ENCODE data around the gene EXOC3.
"Not testable (repeated sequence)": the region's sequence is repeated elsewhere in the genome, so short reads cannot be mapped to it uniquely, and the experiment has no call there.

EXOC3 gene

DNA sequence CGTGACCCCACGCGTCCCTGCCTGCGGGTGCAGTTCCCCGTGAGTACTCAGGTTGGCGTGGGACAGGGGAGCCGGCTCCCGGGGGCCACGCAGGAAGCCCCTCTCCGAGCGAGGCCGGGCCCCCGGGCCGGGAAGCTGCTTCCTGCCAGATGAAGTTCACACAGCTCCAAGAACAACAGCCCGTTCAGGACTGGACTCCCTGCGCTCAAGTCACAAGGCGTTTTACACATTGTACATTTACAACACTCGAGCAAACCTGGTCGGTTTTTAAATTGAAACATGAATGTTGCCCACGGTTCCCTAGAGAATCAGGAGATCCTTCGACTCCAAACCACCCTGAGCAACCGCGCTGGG lies 58.8 kb downstream of the EXOC3 start:
- Histone ChIP-seq H3K4me1 (ENCODE audit: control insufficient read depth, insufficient read depth, low read length) (no peaks in the 10 kb centered on the region), H3K27me3 (ENCODE audit: control insufficient read depth, insufficient read depth, low read length, poor library complexity, severe bottlenecking) (peaks cover 21% of the 10 kb centered on the region), H3K36me3 (ENCODE audit: control insufficient read depth, insufficient read depth, low read length) (no peaks in the 10 kb centered on the region), H3K9me3 (ENCODE audit: control insufficient read depth, low read length) (no peaks in the 10 kb centered on the region), H3K27ac (ENCODE audit: insufficient read depth, low read depth, low read length, poor library complexity, severe bottlenecking) (no peak overlapping the region), H3K4me3 (ENCODE audit: insufficient read depth, low read depth, low read length) (no peak overlapping the region)
- 94 to 95% methylated on average over 23 of the region's 23 CpGs for WGBS, 2 experiments

GRCh38 chr5:502325-503079 lies 59.5 kb downstream of the EXOC3 start:
- 89% methylated on average over 36 of the region's 36 CpGs for WGBS, 2 experiments
- H3K9me3 ChIP-seq (ENCODE audit: control insufficient read depth, low read length): no peaks in the 10 kb centered on the region
- no peaks in the 10 kb centered on the region for H3K4me1 ChIP-seq (ENCODE audit: control insufficient read depth, insufficient read depth, low read length)
- peaks cover 14% of the 10 kb centered on the region for H3K27me3 ChIP-seq (ENCODE audit: control insufficient read depth, insufficient read depth, low read length, poor library complexity, severe bottlenecking)
- no peaks in the 10 kb centered on the region for H3K36me3 ChIP-seq (ENCODE audit: control insufficient read depth, insufficient read depth, low read length)
- no peak overlapping the region for H3K27ac ChIP-seq (ENCODE audit: insufficient read depth, low read depth, low read length, poor library complexity, severe bottlenecking)
- no peak overlapping the region for H3K4me3 ChIP-seq (ENCODE audit: insufficient read depth, low read depth, low read length)

DNA sequence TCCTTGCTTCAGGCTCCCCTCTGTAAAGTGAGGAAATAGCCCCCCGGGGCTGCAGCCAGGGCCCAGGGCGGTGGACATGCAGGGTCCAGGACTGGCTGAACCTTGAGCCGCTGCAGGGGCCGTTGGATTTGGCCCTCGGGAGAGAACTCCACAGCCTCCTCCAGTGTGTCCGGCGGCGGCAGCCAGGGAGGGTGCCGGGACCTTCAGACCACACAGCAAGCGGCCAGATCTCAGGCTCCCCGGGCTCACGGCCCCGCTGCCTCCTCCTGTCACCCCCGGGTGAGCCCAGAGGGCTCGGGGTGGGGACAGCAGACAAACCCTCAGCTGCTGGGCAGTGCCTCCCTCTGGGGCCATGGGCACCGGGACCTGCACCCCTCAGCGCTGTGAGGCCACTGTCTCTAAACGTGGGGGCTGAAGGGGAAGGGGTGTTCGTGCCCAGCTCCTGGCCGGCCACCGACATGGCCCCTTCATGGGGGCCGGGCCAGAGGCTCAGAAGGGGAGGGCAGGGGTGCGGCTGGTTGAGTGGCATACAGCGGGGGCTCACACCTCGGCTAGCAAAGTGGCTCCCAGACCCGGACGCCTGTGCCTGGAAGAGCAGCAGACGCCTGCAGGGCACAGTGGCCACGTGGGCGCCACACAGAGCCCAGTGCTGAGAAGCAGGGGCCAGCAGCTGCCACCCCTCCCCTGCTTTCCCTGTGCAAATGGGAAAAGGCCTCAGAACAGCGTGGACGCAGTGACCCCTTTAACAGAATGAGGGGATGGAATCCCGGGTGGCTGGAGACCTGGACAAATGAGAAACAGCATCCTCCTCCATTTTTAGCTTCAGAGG lies 61.6 kb downstream of the EXOC3 start:
- WGBS, 2 experiments: 82 to 84% methylated on average over 33 of the region's 33 CpGs
- peaks cover 3% of the 10 kb centered on the region for H3K27me3 ChIP-seq (ENCODE audit: control insufficient read depth, insufficient read depth, low read length, poor library complexity, severe bottlenecking)

GRCh38 chr5:505951-506525 lies 63.1 kb downstream of the EXOC3 start:
- 78 to 80% methylated on average over 30 of the region's 30 CpGs for WGBS, 2 experiments
- Histone ChIP-seq H3K9me3 (ENCODE audit: control insufficient read depth, low read length) (no peaks in the 10 kb centered on the region), H3K36me3 (ENCODE audit: control insufficient read depth, insufficient read depth, low read length) (no peaks in the 10 kb centered on the region), H3K27me3 (ENCODE audit: control insufficient read depth, insufficient read depth, low read length, poor library complexity, severe bottlenecking) (peaks cover 3% of the 10 kb centered on the region), H3K27ac (ENCODE audit: insufficient read depth, low read depth, low read length, poor library complexity, severe bottlenecking) (no peak overlapping the region), H3K4me3 (ENCODE audit: insufficient read depth, low read depth, low read length) (no peak overlapping the region), H3K4me1 (ENCODE audit: control insufficient read depth, insufficient read depth, low read length) (no peaks in the 10 kb centered on the region)

More for the DNA sequence above, 61.6 kb downstream of the EXOC3 start:
- H3K27ac ChIP-seq (ENCODE audit: insufficient read depth, low read depth, low read length, poor library complexity, severe bottlenecking): no peak overlapping the region
- no peak overlapping the region for H3K4me3 ChIP-seq (ENCODE audit: insufficient read depth, low read depth, low read length)
- no peaks in the 10 kb centered on the region for H3K36me3 ChIP-seq (ENCODE audit: control insufficient read depth, insufficient read depth, low read length)
- no peaks in the 10 kb centered on the region for H3K9me3 ChIP-seq (ENCODE audit: control insufficient read depth, low read length)
- H3K4me1 ChIP-seq (ENCODE audit: control insufficient read depth, insufficient read depth, low read length): no peaks in the 10 kb centered on the region

DNA sequence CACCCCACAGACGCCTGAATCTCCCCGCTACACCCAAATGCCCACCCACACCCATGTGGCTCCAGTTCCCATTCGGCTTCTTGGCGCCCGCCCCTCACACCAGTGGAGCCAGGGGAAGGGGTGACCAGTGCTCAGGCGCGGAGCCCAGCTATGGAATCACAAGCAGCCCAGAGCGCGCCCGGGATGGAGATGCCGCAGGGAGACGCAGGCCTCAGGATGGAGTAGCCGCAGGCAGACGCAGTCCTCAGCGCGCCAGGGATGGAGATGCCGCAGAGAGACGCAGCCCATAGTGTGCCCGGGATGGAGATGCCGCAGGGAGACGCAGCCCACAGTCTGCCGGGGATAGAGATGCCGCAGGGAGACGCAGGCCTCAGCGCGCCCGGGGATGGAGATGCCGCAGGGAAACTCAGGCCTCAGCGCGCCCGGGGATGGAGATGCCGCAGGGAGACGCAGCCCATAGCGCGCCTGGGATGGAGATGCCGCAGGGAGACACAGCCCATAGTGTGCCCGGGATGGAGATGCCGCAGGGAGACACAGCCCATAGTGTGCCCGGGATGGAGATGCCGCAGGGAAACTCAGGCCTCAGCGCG lies 65.1 kb downstream of the EXOC3 start:
- H3K36me3 ChIP-seq (ENCODE audit: control insufficient read depth, insufficient read depth, low read length); H3K4me1 ChIP-seq (ENCODE audit: control insufficient read depth, insufficient read depth, low read length); H3K9me3 ChIP-seq (ENCODE audit: control insufficient read depth, low read length); H3K4me3 ChIP-seq (ENCODE audit: insufficient read depth, low read depth, low read length); H3K27me3 ChIP-seq (ENCODE audit: control insufficient read depth, insufficient read depth, low read length, poor library complexity, severe bottlenecking); H3K27ac ChIP-seq (ENCODE audit: insufficient read depth, low read depth, low read length, poor library complexity, severe bottlenecking): not testable (repeated sequence)
- 96 to 97% methylated on average over 42 of the region's 42 CpGs for WGBS, 2 experiments

DNA sequence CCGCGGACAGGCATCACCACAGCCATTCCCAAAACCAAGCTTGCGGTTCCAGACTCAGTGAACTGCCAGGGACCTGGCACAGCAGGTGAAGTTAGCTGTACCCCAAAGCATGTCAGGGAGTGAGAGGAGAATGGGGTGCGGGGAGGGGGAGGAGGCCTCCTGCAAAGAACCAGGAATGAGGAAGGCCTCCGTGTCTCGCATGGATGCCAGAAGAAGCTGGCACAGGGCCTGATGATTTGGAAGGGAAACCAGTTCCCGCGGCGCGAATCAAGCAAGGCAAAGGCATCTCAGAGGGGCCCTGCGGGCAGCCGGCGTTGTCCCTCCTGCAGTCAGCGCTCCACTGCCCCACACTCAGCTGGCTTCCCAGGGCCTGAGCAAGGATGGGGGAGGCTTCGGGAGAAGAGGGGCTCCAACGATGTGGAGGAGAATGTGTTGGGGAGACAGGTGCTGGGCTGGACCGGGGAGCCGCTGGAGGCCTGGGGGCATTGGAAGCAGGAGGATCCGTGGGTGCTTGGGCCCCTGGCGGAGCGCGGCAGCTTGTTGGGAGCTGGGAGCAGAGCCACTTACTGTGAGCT lies 66.7 kb downstream of the EXOC3 start:
- Histone ChIP-seq H3K4me3 (ENCODE audit: insufficient read depth, low read depth, low read length) (no peak overlapping the region), H3K9me3 (ENCODE audit: control insufficient read depth, low read length) (no peaks in the 10 kb centered on the region), H3K27me3 (ENCODE audit: control insufficient read depth, insufficient read depth, low read length, poor library complexity, severe bottlenecking) (no peaks in the 10 kb centered on the region), H3K36me3 (ENCODE audit: control insufficient read depth, insufficient read depth, low read length) (no peaks in the 10 kb centered on the region), H3K27ac (ENCODE audit: insufficient read depth, low read depth, low read length, poor library complexity, severe bottlenecking) (no peak overlapping the region), H3K4me1 (ENCODE audit: control insufficient read depth, insufficient read depth, low read length) (peaks cover 7% of the 10 kb centered on the region)
- WGBS, 2 experiments: 92 to 93% methylated on average over 22 of the region's 22 CpGs

DNA sequence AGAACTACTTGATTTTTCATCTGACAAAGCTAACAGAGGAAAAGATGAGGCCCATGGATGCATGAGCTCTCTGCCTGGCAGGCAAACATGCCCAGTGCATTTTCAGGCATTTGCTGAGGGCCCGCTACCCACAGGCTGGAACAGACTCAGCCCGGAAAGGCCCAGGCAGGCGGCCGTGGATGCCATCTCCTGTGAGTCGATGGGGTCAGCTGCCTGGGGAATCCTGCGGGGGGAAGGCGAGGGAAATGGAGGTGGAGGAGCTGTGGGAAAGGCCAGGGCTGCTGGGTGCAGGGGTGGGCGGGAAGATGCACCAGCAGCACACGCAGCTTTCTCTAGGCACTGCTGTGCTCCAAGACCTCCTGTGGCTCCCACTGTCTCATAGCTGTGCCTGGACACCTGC lies 67.5 kb downstream of the EXOC3 start:
- no peaks in the 10 kb centered on the region for H3K27me3 ChIP-seq (ENCODE audit: control insufficient read depth, insufficient read depth, low read length, poor library complexity, severe bottlenecking)
- H3K4me1 ChIP-seq (ENCODE audit: control insufficient read depth, insufficient read depth, low read length): peaks cover 7% of the 10 kb centered on the region
- WGBS, 2 experiments: 84 to 85% methylated on average over 9 of the region's 9 CpGs

GRCh38 chr5:511476-511875 lies 68.5 kb downstream of the EXOC3 start:
- Histone ChIP-seq H3K27me3 (ENCODE audit: control insufficient read depth, insufficient read depth, low read length, poor library complexity, severe bottlenecking) (peaks cover under 1% of the 10 kb centered on the region), H3K4me1 (ENCODE audit: control insufficient read depth, insufficient read depth, low read length) (peaks cover 7% of the 10 kb centered on the region), H3K4me3 (ENCODE audit: insufficient read depth, low read depth, low read length) (no peak overlapping the region), H3K27ac (ENCODE audit: insufficient read depth, low read depth, low read length, poor library complexity, severe bottlenecking) (no peak overlapping the region), H3K36me3 (ENCODE audit: control insufficient read depth, insufficient read depth, low read length) (no peaks in the 10 kb centered on the region), H3K9me3 (ENCODE audit: control insufficient read depth, low read length) (no peaks in the 10 kb centered on the region)
- 94 to 96% methylated on average over 16 of the region's 16 CpGs for WGBS, 2 experiments

More for the DNA sequence above, 67.5 kb downstream of the EXOC3 start:
- Histone ChIP-seq H3K9me3 (ENCODE audit: control insufficient read depth, low read length) (no peaks in the 10 kb centered on the region), H3K27ac (ENCODE audit: insufficient read depth, low read depth, low read length, poor library complexity, severe bottlenecking) (no peak overlapping the region), H3K36me3 (ENCODE audit: control insufficient read depth, insufficient read depth, low read length) (no peaks in the 10 kb centered on the region), H3K4me3 (ENCODE audit: insufficient read depth, low read depth, low read length) (no peak overlapping the region)

DNA sequence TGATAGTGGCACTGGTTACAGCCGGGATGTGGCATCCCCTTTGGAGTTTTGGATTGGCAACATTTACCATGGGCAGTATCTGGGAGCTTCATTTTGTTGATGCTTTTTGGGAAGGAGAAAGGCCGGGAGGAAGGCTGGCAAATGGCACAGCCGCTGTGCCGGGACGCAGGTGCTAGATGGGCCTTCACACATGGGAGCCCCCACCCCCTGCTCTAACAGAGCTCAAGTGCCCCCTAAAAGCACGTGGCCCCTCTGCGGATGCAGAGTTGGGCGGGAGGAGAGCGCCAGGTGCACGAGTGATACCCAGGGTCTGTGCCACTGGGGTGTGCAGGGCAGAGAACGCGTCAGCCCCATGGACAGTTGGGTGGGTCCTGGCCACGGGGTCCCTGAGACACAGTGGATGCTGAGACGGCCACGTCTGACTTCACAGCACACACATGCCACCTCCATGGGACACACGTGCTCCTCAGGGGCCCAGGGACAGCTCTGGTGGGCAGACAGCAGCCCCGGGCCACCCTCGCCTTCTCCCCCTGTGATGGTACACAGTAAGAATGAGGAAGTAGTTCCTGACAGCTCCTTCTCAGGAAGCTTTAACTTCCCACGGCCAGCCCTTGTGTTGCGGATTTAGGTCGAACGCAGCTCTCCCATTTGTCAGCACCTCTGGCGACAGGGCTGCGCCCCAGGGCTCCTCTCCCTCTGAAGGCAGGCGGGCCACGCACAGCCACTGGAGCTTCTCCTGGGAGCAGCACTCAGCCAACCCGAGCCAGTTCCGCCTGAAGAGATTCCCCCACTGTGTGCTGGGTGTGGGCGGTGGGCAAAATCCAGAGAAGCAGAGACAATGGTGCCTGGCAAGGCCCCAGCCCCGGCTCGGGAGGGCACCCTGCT lies 70.5 kb downstream of the EXOC3 start:
- H3K27ac ChIP-seq (ENCODE audit: insufficient read depth, low read depth, low read length, poor library complexity, severe bottlenecking): no peak overlapping the region
- H3K36me3 ChIP-seq (ENCODE audit: control insufficient read depth, insufficient read depth, low read length): no peaks in the 10 kb centered on the region
- H3K4me1 ChIP-seq (ENCODE audit: control insufficient read depth, insufficient read depth, low read length): peaks cover 7% of the 10 kb centered on the region
- peaks cover 9% of the 10 kb centered on the region for H3K27me3 ChIP-seq (ENCODE audit: control insufficient read depth, insufficient read depth, low read length, poor library complexity, severe bottlenecking)
- no peaks in the 10 kb centered on the region for H3K9me3 ChIP-seq (ENCODE audit: control insufficient read depth, low read length)
- WGBS, 2 experiments: 80 to 82% methylated on average over 31 of the region's 31 CpGs
- no peak overlapping the region for H3K4me3 ChIP-seq (ENCODE audit: insufficient read depth, low read depth, low read length)

Measured in ectodermal cell (in vitro differentiated cells).